Thyroid gland (tissue), 4 donors: ENCODE results near the gene RTN4.

ENCODE experiments used
- POLR2A ChIP-seq, 2 donors: fragments of 450-650 bp; IDR thresholded peaks; one replicate each; pipeline ENCODE4 v1.6.1; 2017; ENCODE audit warnings: antibody characterized with exemption in 2 of 2, mild to moderate bottlenecking in 2 of 2, moderate library complexity in 1 of 2
- TF ChIP-seq, protein P1 (sequence below), 6 experiments: fragments of 200-600 bp in 3 of 6; fragments of 450-650 bp in 3 of 6; sonication (generic) in 3 of 6; IDR thresholded peaks; one replicate each; pipeline ENCODE4 v1.5.1; 2016 to 2019; ENCODE audit warnings: antibody characterized with exemption in 6 of 6, mild to moderate bottlenecking in 2 of 6, inconsistent platforms in 1 of 6, moderate library complexity in 1 of 6

DNA sequence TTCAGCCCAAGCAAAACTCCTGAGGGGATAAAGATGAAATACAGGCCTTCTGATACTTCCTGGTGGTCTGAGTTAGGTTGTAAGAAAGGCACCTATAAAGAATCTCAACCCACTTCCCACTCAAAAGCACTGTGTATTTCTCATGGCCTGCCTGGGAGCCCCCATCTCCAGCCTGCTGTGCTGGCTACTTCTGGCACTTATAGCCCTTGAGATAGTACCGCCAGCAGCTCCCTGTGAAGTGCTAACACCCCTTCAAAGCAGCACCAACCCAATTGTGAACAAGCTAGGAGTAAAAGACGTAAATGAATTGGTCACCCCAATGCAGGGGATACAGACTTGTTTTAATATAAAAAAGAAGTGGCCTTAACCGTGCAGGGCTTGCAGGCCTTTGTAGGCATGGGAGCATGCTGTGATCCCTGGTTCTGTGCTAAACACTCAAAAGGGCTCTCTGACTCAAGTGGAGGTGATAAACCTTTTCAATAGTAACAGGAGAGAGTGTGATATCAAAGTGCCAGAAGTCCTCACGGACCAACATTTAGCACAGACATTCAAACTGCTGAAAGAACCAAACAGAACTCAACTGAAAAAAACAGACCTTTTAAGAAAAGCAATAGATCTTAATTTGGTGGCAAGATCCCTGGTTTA is 80.8 kb downstream of the RTN4 start:
- TF ChIP-seq POLR2A (IDR thresholded peaks at IDR 0.05) = no peak
- TF ChIP-seq, protein P1, sequence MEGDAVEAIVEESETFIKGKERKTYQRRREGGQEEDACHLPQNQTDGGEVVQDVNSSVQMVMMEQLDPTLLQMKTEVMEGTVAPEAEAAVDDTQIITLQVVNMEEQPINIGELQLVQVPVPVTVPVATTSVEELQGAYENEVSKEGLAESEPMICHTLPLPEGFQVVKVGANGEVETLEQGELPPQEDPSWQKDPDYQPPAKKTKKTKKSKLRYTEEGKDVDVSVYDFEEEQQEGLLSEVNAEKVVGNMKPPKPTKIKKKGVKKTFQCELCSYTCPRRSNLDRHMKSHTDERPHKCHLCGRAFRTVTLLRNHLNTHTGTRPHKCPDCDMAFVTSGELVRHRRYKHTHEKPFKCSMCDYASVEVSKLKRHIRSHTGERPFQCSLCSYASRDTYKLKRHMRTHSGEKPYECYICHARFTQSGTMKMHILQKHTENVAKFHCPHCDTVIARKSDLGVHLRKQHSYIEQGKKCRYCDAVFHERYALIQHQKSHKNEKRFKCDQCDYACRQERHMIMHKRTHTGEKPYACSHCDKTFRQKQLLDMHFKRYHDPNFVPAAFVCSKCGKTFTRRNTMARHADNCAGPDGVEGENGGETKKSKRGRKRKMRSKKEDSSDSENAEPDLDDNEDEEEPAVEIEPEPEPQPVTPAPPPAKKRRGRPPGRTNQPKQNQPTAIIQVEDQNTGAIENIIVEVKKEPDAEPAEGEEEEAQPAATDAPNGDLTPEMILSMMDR (IDR thresholded peaks at IDR 0.05) = no peak
